HG02973 (cell line): ENCODE measurements around the gene ITGB7.

Experiments
- ATAC-seq: cut with Tn5 transposase; IDR thresholded peaks from one replicate; pipeline ENCODE4 v1.9.1; 2021; ENCODE audit warnings: moderate library complexity; ENCODE audit not compliant: unreplicated experiment

ITGB7 gene

DNA sequence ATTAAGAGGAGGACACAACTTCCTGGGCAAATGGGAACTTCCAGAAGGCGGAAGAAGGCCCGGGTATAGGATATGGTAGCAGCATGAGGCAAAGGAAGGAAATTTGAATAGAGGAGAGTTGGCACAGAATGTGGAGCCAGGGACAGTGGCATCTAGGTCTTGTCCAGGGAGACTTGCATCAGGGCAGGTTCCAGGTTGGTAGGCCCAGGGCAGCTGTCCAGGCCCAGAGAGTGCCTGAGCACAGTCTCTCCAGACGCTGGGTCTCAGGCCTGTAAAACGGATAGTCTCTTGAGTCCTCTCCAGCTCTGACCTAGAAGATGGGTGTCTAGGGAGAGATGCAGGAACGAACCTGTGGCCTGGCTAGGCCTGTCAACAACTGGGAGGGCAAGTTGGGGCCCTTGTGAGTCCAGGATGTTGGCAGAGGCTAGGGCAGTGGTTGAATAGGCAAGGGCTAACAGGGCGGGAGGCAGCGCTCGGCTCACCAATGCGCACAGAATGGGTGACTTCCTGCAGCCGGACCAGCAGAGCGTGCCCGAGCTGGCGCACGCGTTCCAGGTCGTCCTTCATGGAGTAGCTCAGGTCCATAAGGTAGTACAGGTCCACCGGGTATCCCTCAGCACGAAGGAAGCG lies 9.9 kb downstream of the ITGB7 start:
- no peak for ATAC-seq

DNA sequence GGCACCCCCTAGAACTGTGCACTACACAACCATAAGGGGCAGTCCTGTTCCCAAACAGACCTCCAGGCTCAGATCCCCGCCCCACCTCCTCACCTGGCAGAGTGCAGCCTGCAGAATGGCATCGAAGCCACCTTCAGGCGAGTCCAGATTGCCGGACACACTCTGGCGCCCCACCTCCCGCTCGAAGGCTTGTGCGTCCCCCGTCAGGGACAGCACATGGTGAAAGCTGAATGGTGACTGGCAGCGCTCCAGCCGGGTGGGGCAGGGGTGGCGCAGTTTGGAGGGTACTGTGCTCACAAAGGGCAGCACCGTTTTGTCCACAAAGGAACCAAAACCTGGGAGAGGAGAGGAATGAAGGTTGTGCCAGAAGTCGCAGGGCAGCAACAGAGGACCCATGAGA lies 10.6 kb downstream of the ITGB7 start:
- ATAC-seq, result no peak

DNA sequence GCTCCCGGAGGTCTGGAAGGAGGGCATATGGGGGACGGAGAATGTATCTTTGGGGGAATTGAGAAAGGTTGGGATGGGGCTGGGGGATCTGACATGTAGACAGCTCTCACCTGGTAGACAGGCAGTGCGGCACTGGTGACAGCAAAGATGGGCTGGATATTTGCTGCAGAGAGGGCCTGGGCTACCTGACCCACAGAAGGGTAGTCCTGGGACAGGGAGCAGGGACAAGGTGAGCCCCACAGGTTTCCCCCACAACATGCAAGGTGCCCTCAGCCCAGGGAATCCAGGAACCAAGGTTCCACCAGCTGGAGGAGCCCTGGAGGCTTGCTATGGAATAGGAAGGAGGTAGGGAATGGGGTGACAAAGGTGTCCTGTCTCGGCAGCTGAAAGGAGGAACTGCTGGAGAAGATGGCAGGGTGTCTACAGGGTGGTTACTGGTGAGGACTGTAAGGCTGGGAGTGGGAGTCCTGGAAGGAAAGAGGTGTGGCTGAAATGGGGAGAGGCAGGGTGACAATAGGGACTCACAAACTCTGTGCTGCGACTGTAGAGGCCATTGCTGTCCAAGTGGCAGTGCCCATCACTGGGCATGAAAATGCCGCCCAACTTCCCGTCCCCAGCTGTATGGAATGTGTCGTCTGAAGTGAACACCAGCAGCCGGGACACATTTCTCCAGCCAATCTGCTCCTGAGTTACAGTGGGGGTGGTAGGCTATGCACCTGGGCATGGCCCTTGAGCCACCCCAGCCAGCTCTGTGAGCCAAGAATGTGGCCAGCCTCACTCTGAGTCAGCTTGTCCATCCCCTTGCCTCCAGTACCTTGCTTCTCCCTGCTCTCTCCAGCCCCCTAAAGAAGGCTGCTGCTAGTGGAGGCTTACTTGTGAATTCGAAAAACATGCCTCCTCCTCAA lies 11.3 kb downstream of the ITGB7 start:
- ATAC-seq, result no peak

DNA sequence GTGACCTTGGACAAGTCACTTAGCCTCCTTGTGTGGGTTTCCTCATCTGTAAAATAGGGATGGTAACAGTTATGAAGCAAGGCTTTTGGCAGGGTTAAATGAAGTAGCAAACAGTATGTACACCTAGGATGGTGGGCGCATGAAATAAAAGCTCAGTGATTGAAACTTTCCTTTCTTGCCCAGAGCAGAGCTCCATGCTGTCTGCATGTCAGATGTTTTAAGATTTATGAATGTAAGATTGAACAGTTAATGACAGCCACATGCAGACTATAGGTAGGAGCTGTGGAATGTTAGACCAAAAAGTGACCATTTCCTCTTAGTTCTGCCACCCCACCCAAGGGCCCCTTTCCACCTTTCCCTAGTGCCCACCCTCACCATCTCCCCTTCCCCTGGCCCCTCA lies 12.1 kb downstream of the ITGB7 start:
- ATAC-seq, result no peak

DNA sequence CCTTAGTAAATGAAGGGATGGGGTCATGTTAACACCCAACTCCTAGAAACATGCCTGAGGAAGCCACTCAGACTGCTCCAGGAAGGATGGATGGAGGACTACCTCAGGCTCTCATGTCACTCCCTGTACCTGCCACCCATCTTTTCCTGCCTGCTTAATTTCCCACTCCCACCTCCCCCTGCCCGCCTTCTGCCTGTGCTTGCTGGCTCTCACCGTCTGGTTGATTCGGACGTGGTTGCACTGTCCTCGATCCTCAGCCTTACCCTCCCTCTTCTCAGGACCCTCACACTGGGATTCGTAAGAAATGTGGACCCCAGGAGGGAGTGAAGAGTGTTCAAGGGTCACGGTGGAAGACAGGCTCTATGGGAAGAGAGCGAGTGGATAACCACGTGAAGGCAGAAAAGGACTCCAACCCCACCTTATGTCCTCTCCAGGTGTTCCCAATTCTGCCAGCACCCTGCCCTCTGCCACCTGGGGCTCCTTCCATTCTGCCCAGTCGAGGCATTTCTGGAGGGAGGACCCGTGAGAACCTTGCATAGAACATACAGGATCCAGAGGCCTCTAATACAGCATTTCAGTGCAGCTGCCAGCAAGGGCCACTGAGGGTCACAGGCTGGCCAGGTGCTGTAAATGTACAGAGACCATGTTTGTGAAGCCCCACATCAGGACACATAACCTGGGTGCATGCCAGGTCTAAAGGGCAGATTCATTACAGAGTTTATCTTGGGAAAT lies 12.9 kb downstream of the ITGB7 start:
- ATAC-seq, result no peak

DNA sequence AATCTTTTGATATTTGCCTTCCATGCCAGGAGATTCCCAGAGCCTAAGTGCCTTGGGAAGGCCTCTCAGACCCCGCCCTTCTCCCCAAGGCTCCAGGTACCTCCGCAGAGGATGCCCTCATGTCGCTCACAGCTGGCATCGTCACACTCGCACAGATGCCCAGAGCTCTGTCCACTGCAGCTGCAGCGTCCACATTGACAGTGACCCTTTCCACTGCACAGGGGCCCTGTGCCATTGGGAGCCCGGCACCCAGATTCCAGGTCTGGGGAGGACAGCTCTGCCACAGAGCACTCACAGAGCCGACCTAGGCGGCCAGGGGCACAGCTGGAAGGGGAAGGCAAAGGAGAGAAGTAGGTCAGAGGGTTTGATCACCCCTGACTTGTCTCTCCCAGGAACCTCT lies 14.0 kb downstream of the ITGB7 start:
- ATAC-seq, result no peak

DNA sequence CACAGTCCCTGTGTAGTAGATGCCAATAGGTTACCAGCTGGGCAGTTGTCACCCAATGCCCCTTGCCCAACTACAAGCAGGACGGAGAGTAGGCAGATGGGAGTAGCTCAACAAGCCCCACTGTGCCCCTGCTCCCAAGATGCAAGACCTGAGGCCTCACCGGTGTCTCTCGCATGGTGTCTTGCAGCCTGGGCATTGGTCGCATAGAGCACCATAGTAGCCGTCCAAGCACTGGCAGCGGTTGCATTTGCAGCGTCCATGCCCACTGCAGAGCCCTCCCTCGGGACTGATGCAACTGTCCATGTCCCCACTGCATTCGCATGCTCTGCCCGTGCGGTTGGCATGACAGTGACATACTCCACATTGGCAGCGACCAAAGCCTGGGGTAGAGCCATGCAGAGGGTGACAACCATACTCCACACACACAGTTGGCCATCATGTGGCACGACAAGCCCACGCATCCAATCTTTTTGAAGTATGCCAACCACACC lies 14.5 kb downstream of the ITGB7 start:
- ATAC-seq, result no peak

DNA sequence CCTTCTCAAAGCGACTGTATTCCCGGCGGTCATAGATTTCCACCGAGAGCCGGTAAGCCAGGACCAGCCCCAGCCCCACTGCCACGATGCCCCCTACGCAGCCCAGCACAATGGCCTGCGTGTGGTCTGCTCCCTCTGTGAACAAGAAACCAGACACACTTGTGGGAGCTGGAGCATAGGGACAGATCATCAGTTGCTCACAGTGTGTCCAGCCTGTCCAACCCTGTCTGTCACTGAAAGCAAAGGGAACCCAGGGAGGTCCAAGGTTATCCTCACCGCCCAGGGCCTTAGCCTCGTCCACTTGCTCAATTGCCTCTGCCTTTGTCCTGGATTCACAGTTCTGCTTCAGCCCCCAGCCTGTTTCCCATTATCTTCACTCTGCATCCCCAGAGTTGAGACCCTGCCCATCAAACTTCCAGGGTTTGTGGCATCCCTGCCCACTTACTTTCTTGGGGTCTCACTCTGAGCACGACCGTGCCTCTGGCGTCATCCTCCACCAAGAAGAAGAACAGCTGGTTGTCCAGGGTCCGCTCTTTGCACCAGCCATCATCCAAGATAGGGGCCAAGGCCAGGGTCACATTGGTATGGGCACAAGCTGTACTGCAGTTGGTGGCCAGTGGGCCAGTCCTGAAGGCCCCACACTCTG lies 15.0 kb downstream of the ITGB7 start:
- ATAC-seq, result no peak

DNA sequence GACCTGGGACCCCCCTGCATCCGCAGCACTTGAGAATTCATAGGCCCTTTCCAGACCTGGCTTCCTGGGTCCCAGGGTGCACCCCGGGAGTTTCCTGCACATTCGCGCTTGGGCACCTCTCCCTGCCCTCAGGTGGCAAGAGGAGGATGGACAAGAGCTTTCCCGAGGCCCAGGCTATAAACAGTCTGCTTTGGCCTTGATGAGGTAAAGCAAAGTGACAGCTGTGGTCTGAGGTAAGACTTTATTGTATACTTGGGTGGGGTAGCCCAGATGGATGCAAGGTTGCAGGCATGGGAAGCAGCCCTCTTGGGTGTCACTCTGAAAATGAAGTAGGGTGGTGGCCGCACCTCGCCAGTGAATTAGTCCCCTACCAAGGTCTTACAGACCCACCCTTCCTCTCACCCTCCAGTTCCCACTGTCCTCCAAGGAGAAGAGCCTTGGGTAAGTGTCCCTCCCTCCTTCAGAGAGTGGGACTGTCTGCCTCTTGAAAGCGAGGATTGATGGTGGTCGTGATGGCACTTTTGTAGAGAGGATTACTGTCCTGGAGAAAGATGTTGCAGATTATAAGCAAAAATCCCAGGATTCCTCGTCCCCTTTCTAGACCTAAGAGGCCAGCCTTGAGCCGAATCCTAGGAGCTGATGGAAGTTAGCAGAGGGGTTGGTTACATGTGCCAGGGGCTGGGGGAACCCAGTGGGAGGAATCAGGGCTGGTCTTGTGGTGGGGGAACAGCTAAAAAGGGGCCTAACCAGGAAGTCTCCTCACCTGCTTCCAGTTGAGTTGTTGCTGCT lies 15.8 kb downstream of the ITGB7 start:
- ATAC-seq, result no peak

DNA sequence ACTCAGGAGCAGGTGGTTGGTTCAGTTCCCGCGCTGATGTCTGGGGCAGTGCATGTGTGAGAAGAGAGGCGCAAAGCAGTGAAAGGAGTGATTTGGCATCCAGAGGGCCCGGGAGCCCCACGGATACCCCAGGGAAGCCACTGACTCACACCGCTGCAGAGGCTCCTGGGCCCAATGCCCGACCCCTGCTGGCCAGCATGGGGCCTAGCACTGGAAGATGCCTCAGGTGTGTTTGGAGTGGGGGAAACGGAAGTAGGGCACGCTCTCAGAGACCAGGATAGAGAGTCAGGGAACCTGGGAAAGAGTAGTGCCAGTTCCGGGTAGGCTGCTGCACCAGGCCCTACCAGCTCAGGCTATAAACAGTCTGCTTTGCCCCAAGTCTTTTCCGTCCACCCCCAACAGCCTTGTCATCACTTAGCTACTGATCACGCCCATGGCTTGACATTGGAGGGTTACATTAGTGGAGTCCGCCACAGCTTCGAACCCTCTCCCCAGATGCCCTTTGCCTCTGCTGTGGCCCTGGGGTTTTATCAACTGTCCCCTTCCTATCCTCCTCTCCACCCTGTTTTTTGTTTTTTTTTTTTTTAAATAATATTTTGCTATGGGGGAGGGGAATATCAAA lies 16.8 kb downstream of the ITGB7 start:
- no peak for ATAC-seq

DNA sequence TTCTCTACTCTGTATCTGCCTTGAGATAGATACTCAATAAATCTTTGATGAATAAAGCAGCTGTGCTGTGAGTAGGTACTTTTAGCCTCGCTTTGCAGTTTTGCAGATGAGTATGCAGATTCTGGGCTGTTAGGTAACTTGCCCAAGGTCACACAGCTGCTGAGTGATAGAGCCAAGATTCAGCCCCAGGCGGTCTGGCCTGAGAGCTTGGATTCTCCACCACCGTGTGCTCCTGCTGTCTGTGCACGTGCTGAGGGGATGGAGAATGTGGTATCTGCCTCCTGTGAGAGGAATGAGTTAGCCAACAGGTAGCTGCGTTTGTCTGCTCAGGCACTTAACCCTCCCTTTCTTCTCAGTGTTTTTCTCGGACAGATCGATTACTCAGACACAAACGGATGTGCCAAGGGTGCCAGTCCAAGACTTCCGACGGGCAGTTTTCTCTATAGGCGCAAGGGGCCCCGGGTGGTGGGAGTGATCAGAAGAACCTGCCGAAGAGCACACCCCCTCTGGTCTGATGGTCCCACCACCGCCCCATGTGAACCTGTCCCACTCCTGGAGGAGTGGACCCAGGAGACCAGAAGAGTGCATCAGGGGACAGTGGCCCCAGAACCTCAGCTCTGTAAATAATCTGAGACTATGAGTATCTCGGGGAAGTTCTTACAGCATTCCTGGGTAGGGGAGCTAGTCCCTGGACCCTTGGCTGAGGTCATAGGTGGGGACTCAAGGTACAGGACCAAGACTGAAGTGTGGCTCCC lies 19.7 kb downstream of the ITGB7 start:
- no peak for ATAC-seq

DNA sequence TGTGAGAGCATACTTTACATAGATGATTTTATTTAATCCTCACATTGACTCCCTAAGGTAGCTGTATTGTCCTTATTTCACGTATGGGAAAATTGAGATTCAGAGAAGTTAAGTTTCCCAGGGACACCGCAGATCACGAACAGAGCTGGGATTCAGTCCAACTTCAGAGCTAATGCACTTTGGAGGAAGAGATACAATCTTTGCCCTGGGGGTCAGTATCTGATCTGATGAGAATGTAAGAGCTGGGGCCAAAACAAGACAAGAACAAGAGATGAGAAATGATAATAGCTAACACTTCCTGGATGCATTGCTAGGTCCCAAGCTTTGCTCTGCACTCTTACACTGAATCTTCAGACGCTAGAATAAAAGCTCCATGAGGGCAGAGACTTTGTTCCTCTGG lies 20.3 kb downstream of the ITGB7 start:
- no peak for ATAC-seq

DNA sequence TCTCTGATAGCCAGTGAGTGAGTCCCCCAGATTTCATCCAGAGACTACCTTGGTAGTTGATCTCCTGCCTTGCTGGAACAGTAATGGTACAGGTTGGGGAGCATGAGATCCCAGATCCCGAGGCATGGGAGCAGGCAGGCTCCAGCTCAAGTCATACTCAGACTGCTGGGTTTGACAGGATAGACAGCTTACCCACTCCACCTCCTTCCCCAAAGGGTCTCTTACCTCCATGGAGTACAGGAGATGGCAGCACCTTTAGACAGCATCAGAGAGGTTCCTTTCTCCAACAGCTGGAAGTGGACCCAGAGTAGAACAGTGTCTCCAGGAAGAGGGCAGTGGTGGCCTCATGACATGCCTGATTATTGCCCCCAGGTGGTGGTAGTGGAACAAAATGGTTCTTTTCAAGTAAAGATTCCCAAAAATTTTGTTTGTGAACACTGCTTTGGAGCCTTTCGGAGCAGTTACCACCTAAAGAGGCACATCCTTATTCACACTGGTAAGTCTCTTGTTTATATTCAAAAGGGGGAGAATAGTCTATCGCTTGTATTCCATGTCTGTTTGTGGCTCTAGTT lies 21.4 kb downstream of the ITGB7 start:
- no peak for ATAC-seq

DNA sequence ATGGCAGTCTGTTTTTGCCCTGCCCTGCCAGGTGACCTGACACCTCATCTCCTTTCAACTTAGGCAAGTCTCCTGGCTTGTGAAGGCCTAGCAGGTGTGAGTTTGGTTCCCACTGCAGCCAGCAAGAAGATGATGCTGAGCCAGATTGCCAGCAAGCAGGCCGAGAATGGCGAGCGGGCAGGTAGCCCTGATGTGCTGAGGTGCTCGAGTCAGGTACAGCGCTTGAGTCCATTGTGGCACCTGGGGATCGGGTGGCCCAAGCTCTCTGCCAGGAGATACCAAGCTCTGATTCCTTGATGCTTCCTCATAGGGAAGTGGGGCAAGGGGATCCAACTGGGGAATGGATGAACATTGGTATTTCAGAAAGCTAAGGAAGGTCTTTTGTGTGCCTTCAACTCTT lies 22.2 kb downstream of the ITGB7 start:
- no peak for ATAC-seq

DNA sequence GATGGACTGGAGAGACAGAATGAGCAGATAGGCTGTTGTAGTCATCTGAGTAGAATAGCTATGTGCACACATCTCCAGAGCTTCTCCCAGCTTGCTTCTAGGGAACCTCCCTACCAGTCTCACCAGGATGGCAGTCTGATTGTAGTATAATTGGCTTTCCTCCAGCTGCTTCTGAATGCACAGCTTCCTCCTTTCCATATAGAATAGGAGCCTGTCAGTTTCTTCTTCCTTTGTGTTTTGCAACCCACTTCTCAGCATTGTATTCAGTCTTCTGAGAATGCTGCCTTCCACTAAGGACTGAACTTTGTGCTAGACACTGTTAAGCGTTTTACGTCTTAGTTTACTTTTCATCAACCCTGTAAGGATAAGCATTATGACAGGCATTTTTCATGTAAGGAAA lies 24.1 kb downstream of the ITGB7 start:
- no peak for ATAC-seq

DNA sequence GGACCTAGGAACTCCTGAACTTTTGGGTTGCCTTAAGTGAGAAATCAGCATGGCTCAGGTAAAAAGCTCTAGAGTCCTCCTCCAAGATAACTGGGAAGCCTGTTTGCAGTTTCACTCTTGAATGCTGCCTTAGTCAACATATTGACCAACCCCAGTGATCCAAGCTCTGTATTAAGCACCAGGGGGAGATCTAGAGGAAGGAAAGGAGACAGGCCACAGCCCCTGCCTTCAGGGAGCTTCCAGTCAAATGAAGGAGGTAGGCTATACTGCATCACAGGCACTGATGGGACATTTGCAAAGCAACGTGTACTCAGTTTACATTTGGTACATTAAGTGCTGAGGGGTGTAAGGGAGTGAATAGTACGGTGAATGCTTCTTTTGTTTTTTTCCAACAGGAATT lies 25.1 kb downstream of the ITGB7 start:
- no peak for ATAC-seq

DNA sequence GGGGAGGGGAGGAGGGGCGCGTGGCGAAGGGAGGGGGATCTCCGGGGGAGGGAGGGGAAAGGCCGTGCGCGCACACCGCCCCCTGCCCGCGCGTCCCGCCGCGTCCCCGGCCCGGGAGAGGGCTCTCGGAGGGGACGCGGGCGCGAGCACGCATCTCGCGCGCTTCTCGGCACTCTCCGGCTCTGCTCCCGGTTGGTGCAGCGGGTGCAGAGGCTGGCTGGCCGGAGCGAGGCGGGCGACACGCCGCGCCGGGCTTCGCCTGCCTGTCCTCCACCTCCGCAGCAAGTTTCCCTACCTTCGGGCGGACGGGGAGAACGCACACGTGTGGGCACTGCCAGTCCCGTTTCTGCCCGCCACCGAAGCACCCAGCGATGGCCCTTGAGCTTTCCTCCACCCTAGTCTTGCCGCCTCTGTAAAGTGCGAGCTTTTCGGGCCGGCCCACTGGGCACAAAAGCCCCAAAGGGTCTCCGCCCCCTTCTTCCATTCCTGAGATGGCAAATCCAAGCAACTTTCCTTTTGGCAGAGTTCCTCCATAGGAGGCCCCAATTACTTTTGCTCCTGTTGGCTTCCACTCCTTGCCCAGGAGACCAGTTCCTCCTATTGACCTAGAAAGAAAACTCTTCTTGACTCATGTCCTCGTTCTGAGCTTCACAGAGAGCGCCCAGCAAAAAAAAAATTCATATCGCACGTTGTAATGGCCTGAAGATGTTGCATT lies 26.0 kb downstream of the ITGB7 start:
- peak; percentile 42 for ATAC-seq

DNA sequence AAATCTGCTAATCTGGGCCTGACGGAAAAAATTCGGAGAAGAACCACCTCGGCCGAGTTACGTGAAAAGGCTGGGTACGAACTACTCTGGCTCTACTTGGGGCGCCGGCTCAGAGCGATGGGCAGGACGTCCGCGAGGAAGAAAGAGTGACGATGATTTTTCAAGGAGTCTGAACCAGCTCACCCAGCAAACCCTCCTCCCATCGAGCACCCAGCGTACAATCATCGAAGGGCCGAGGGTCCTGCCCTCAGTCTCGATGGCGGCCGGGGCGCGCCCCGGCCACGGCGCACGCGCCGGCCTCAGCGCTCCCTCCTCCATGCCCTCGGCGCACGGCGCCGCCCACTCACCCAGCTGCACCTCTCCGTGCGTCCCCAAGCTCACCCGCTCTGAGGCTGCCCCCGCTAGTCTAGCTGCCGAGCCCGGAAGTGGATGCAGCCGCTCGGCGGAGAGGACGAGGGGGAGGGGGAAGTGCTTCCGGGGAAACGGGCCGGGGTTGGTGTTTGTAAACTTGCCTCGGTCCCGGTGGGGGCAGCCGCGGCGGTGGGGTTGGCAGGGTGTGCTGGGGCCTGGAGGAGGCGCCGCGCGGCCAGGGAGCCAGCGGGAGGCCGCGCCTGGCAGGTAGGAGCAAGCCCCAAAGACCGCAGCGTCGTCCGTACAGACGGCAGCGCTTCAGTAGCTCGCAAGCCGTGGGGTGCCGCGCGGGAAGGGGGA lies 26.7 kb downstream of the ITGB7 start, which contains the start of the genes CSAD and ZNF740:
Gene CSAD (minus strand): TSS at position 706 of the 711 bp plus-strand sequence. CDS start 7,455 bp downstream, outside the sequence.
Gene ZNF740 (plus strand): TSS at position 503 of the 711 bp plus-strand sequence. CDS start 1,262 bp downstream, outside the sequence.
- ATAC-seq, result peak; percentile 87
